Skeletal muscle satellite cell (primary cell): ENCODE results near the gene KLHL29.

Source experiments
- H3K27me3 ChIP-seq: 2 replicates; pipeline ENCODE4 v1.7.0; 2013; ENCODE audit warnings: low read length; ENCODE audit not compliant: control insufficient read depth, insufficient read depth
- H3K36me3 ChIP-seq: 2 replicates; pipeline ENCODE4 v1.7.0; 2013; ENCODE audit warnings: mild to moderate bottlenecking, control low read depth, low read length; ENCODE audit not compliant: insufficient read depth
- H3K4me1 ChIP-seq: 2 replicates; pipeline ENCODE4 v1.7.0; 2013; ENCODE audit warnings: low read length; ENCODE audit not compliant: control insufficient read depth, insufficient read depth
- H3K4me2 ChIP-seq: 2 replicates; pipeline ENCODE4 v1.7.0; 2013; ENCODE audit warnings: mild to moderate bottlenecking, low read length
- H3K4me3 ChIP-seq: 2 replicates; pipeline ENCODE4 v1.7.0; 2013; ENCODE audit warnings: low read length
- H3K9ac ChIP-seq: 2 replicates; pipeline ENCODE4 v1.7.0; 2013; ENCODE audit warnings: mild to moderate bottlenecking, low read depth, low read length, moderate library complexity
- H3K9me3 ChIP-seq: replicated peaks from 2 replicates; pipeline ENCODE4 v1.7.0; 2013; ENCODE audit warnings: mild to moderate bottlenecking, control low read depth, low read length

The KLHL29 gene

GRCh38 chr2:23565374-23565773 lies 180.4 kb downstream of the KLHL29 start:
- Histone ChIP-seq H3K27me3 (no peaks in the 10 kb centered on the region), H3K9ac (no peak overlapping the region), H3K4me2 (no peak overlapping the region), H3K4me3 (no peak overlapping the region), H3K4me1 (peaks cover 42% of the 10 kb centered on the region), H3K36me3 (no peaks in the 10 kb centered on the region), H3K9me3 (no peaks in the 10 kb centered on the region)

DNA sequence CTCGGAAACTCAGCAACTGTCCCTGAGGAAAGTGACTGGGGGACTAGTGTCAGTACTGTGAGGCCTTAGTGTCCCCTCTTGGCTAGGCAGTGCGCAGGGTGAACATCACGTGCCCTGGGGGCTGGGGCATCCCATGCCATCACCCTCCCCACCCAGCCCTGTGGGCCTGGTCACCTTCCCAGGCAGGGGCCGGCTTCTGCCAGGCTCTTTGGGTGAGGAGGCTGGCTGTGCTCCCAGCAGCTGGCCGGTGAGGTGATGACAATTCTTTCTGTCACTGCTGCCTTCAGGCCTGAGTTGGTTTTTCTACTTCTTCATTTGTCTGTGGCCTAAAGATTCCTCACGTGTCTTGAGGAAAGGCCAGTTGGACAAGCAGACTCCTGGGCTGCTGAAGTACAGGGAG lies 180.8 kb downstream of the KLHL29 start:
- no peak overlapping the region for H3K9ac ChIP-seq
- peaks cover 42% of the 10 kb centered on the region for H3K4me1 ChIP-seq

DNA sequence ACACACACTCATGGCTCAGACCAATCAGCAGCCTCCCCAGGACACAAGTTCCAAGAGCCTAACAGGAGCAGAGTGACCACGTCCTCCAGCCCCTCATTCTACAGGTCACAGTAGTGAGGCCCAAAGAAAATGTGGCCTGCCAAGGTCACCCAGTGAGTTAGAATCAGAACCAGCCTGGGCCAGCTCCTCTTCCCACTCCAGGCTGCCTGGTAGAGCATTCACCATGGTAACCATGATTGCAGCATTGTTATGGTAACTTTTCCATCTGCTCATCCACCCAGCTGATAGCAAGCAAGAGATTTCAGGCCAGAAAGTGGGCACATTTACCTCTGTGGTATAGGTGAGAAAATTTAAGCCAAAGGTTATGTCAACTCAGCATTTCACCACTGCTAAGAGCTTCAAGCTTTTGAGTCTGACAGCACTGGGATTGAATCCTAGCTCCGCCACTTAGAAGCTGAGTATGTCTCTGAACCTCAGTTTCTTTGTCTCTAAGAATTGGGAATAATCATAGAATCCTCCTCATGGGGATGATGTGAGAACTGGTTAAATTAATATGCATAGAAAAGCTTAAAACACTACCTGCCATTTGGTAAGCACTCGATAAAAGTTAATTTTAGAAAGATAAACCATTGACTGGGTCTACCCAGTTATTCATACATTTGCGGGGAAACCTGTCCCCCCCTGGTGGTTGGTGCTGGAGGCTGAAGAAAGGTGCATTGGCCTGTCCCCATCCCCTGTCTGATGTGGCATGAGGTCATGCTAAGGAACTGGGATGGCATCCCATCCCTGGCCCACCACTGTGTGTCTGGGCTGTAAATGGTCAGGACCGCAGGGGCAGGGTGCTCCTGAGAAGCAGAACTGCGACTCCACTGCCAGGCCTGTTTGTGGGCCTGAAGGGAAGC lies 181.5 kb downstream of the KLHL29 start:
- Histone ChIP-seq H3K9ac (no peak overlapping the region), H3K4me2 (no peak overlapping the region), H3K27me3 (no peaks in the 10 kb centered on the region), H3K4me1 (peaks cover 42% of the 10 kb centered on the region), H3K9me3 (no peaks in the 10 kb centered on the region), H3K4me3 (no peak overlapping the region), H3K36me3 (no peaks in the 10 kb centered on the region)

More for the DNA sequence above, 180.8 kb downstream of the KLHL29 start:
- no peak overlapping the region for H3K4me3 ChIP-seq
- H3K9me3 ChIP-seq = no peaks in the 10 kb centered on the region
- H3K4me2 ChIP-seq = no peak overlapping the region
- H3K36me3 ChIP-seq = no peaks in the 10 kb centered on the region
- H3K27me3 ChIP-seq = no peaks in the 10 kb centered on the region

GRCh38 chr2:23567161-23567756 lies 182.3 kb downstream of the KLHL29 start:
- Histone ChIP-seq H3K4me2 (no peak overlapping the region), H3K27me3 (no peaks in the 10 kb centered on the region), H3K36me3 (no peaks in the 10 kb centered on the region), H3K4me3 (no peak overlapping the region), H3K9ac (no peak overlapping the region), H3K9me3 (no peaks in the 10 kb centered on the region), H3K4me1 (peaks cover 42% of the 10 kb centered on the region)

- H3K4me1 ChIP-seq = peaks cover 36% of the 10 kb centered on the region
- no peak overlapping the region for H3K9ac ChIP-seq
- H3K27me3 ChIP-seq = no peaks in the 10 kb centered on the region
- H3K36me3 ChIP-seq = no peaks in the 10 kb centered on the region
- no peak overlapping the region for H3K4me3 ChIP-seq
- H3K9me3 ChIP-seq = no peaks in the 10 kb centered on the region
- H3K4me2 ChIP-seq = no peak overlapping the region
Observed at GRCh38 chr2:23568211-23568610, 183.2 kb downstream of the KLHL29 start.

- H3K4me1 ChIP-seq = peaks cover 31% of the 10 kb centered on the region
- no peak overlapping the region for H3K9ac ChIP-seq
- H3K27me3 ChIP-seq = no peaks in the 10 kb centered on the region
- H3K4me3 ChIP-seq = no peak overlapping the region
- H3K9me3 ChIP-seq = no peaks in the 10 kb centered on the region
- no peaks in the 10 kb centered on the region for H3K36me3 ChIP-seq
- H3K4me2 ChIP-seq = no peak overlapping the region
Observed at GRCh38 chr2:23568626-23569190, 183.7 kb downstream of the KLHL29 start.

DNA sequence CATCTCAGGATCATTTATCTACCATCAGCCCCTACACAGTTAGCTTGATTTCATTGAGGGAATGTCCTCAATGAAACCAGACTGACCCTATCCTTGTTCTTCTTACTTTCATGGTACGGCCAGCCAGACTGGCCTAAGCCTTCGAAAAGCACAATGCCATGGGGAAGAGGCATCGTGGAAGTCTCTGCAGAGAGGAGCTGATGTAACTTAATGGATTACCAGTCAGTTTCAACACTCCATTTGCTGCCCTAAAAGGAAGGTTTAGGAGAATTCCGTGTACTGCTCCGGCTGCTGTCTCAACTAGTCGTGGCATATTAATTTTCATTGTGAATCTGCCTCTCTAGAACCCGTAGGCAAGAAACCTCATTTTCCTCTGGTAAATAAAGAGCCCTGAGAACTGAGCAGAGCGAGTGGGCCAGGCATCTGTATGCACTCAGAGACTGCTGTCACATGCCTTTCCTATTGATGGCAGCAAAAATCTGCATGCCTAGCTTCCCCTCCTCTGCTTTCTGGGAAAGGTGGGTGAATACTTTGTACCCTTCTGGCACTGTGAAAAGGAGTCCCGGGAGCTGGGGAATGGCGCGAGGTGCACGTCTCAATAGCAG lies 184.9 kb downstream of the KLHL29 start:
- Histone ChIP-seq H3K36me3 (no peaks in the 10 kb centered on the region), H3K9ac (no peak overlapping the region), H3K4me3 (no peak overlapping the region), H3K4me1 (peaks cover 19% of the 10 kb centered on the region), H3K4me2 (no peak overlapping the region), H3K27me3 (no peaks in the 10 kb centered on the region), H3K9me3 (no peaks in the 10 kb centered on the region)

- Histone ChIP-seq H3K4me1 (peaks cover 11% of the 10 kb centered on the region), H3K36me3 (no peaks in the 10 kb centered on the region), H3K27me3 (no peaks in the 10 kb centered on the region), H3K4me3 (no peak overlapping the region), H3K9ac (no peak overlapping the region), H3K4me2 (no peak overlapping the region), H3K9me3 (no peaks in the 10 kb centered on the region)
Observed at GRCh38 chr2:23571085-23571484, 186.1 kb downstream of the KLHL29 start.

GRCh38 chr2:23571527-23572282 lies 186.7 kb downstream of the KLHL29 start:
- Histone ChIP-seq H3K27me3 (no peaks in the 10 kb centered on the region), H3K9me3 (no peaks in the 10 kb centered on the region), H3K36me3 (no peaks in the 10 kb centered on the region), H3K9ac (no peak overlapping the region), H3K4me1 (peaks cover 8% of the 10 kb centered on the region), H3K4me3 (no peak overlapping the region), H3K4me2 (no peak overlapping the region)

GRCh38 chr2:23574919-23575654 lies 190.1 kb downstream of the KLHL29 start:
- Histone ChIP-seq H3K36me3 (no peaks in the 10 kb centered on the region), H3K4me1 (no peaks in the 10 kb centered on the region), H3K4me3 (no peak overlapping the region), H3K27me3 (no peaks in the 10 kb centered on the region), H3K4me2 (no peak overlapping the region), H3K9ac (no peak overlapping the region), H3K9me3 (no peaks in the 10 kb centered on the region)
